ENCODE measurements around the gene CRACDL.

Gene CRACDL

GRCh38 chr2:98799375-98800329 lies 136.4 kb downstream of the CRACDL start:
- DNase-seq = no peak

GRCh38 chr2:98796775-98797544 lies 139.1 kb downstream of the CRACDL start:
- DNase-seq = no peak

DNA sequence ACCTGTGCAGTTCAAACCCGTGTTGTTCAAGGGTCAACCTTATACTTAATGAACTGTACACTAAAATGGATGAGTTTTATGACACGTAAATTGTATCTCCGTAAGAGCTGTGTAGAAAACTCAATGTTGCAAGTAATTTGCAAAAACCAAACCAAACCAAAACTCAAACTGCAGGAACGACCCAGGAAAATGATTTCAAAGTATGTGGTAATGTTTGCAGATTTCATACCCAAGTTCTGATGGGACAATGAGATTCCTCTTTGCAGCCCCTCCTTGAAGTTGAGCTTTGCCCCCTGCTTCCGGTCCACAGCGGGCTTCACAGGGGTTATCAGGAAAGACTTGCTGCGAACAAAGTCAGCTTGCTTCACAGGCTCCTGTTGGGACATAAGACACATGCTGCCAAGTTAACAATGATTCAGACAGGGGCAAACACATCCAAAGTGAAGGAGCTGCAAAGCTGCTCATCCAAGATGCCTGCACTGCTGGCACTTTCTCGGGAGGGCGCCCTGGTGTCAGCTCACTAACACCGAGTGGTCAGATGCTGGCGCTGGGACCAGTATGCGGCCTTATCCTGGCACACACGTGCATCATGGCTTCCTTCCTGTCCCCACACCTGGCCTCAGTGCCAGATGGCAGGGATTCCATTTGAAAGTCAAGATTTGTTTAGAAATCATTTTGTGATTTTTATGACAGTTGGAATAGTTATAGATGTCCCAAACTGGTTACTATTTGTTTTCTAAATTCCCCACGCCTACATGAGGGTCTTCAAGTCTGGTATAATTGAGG lies 139.9 kb downstream of the CRACDL start:
- no peak for DNase-seq

- no peak for DNase-seq
These were observed 141.9 kb downstream of the CRACDL start for GRCh38 chr2:98793897-98794830.

GRCh38 chr2:98793275-98793674 lies 142.8 kb downstream of the CRACDL start:
- DNase-seq = no peak

DNA sequence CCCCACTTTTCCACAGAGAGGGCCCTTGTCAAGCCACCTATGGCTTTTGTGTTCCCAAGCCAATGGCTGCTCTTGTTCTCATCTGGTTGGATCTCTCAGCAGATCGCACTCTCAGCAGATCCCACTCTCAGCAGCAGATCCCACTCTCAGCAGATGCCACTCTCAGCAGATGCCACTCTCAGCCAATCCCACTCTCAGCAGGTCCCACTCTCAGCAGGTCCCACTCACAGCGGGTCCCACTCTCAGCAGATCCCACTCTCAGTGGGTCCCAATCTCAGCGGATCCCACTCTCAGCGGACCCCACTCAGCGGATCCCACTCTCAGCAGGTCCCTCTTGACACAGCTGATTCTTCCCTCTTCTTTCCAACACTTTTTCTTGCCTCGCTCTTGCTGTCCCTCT lies 145.8 kb downstream of the CRACDL start:
- DNase-seq = no peak

DNA sequence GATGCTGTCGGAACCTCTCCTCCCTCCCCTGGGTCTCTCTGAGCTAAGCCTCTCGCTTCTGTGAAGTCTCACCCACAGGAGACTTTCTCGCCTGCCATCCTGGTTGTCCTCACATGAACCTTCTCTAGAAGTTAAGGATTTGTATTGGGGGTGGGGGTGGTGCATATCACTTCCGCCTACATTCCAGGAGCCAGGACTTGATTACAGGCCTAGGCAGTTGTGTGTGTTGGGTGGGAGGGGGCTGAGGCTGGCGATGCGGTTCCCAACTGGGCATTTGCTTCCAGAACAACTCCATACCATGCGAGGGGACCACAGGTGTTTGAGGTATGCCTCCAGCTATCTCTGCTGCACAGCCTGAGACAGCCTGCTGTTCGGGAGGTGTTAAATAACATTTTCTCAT lies 148.3 kb downstream of the CRACDL start:
- DNase-seq = no peak

DNA sequence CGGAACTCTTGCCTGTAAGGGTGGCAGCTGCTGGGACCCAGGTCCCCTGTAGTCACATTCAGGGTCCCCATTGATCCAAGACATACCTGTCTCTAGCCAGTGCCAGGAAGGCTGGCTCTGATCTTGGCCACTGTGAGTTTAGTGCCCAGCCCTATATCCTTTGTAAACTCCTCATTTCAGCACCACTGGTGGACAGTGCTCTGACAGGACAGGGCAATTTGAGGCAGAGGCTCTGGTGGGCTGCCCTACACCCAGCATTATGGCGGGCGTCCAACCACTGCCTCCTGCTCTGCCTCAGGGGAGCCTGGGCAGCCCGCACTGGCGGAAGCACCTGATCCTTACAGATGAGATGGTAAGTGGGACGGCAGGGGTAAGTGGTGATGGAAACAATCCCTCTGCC lies 149.8 kb downstream of the CRACDL start:
- no peak for DNase-seq

DNA sequence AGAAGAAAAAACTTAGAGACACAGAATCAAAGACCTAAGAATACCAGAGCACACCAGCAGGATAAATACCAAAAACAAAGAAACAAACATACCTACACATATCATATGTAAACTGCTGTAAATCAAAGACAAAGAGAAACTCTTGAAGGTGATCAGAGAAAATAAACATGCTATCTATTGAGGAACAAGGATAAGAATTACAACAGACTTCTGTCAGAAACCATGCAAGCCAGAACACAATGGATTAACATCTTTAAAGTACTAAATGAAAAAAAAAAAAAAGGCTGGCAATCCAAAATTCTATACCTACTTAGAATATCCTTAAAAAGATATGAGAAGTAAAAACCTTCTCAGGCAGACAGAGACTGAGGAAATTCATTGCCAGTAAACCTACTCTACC lies 153.5 kb downstream of the CRACDL start:
- no peak for DNase-seq

GRCh38 chr2:98781822-98782221 lies 154.2 kb downstream of the CRACDL start:
- no peak for DNase-seq

DNA sequence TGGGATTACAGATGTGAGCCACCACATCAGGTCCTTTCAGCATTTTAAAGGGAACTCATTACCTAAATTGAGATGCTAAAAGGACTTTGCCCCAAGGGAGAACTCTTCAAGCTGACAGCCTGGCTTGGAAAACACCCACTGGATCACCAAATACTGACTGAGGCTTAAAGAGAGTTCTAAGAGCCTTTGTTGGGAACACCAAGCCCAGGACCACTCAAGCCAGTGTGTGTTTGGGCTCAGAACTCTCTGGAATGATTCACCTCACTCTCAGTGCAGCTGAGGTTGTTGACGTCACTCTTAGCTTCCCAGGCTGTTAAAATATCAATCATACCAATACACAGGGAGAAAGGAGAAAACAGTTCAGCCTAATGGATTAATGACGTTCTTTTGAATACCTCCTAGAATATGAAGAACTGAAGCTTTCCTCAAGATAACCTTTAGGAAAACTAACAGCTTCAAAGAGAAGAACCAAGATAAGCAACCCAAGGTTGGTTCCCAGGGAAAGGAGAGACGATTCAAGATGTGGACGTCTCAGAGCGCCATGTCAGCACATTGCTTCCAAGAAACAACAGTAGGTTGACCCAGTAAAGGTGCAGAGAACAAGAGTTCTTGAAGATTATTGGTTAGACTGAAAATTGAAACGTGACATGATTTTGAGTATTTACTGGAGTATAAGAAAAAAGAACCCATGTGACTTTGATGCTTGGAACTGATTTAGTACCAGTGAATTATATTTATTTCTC lies 157.1 kb downstream of the CRACDL start:
- no peak for DNase-seq

DNA sequence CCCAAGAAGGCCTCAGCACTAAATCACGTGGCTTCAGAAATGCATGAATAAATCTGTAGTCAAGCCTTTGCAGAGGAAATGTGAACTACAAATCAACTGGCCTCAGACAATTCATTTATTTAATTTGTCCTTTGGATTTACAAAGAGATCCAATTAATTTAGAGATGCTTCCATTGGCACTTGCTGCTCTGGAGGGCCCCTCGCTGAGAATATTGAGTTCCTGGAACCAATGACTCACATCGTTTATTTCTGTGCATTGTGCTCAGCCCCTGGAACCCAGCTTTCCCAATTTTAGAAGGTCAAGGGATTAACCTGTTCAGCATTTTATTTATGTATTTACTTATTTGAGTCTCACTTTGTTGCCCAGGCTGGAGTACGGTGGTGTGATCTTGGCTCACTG lies 157.9 kb downstream of the CRACDL start:
- DNase-seq = no peak

DNA sequence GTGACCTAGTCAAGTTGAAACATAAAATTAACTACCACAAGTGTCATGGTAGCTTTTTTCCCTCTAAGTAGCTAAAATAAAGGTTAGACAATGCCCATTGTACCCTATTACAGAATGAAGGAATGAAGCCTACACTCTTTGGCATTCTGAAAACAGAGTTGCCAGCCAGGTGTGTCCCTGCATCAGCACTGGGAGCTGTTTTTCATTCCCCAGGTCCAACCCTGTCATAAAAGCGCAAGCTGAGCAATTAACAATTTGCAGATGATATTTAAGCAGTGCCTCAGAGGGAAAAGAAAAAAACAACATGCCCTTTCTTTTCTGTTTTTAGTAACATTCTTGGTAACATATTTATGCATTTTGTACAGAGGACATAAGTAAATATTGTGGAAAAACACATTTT lies 158.3 kb downstream of the CRACDL start:
- no peak for DNase-seq

- no peak for DNase-seq
These were observed 158.9 kb downstream of the CRACDL start for GRCh38 chr2:98777076-98777475.

DNA sequence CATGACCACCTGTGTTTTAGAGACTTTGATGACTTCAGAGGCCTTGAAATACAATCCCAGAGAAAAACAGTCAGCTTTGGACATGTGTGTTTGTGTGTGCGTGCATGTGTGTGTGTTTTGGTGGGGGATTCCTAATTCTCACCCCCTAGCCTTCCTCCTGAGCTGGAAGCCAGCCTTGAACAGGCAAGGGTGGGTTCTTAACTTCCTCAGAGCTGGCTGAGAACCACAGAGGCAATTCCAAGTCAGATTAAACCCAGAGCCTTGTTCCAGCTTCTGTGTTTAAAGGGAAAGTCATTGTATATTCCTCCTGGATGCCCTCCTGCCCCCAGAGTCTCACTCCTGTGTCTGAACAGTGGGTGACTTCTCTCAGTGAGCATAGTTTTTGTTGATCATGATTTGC lies 159.9 kb downstream of the CRACDL start:
- no peak for DNase-seq

- DNase-seq = no peak
These were observed 160.7 kb downstream of the CRACDL start for GRCh38 chr2:98775146-98775986.

DNA sequence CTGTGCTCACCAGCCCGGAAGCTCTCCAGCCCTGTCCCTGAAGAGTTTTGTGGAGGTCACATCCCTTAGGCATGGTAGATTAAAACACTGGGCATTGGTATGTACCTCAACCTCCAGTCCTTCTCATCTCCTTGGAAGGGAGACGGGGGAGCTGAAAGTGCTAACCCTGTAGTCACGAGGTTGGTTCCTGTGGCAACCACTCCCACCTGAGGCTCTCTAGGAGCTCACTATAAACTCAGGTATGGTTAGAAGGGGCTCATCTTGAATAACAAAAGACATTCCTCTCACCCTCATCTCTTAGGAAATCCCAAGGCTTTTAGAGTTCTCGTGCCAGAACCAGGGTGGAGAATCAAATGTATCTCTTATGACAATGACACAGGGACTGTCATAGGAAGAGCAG lies 162.1 kb downstream of the CRACDL start:
- DNase-seq = no peak

DNA sequence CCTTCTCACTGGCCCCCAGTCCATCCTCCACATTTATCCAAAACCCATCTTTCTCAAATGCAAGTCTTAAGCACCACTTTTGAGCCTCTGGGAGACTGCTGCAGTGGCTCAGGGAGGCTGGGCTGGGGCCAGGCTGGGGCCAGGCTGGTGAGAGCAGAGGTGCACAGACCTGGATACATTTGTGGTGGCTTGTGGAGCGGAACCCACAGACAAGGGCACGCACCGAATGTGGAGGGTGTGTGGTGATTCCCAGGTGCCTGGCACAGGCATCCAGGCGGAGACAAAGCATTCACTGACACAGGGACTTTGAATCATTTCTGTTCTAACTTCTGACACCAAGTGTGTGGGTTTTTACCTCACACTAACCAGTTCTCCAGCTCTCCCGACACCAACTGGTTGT lies 162.9 kb downstream of the CRACDL start:
- DNase-seq = no peak

DNA sequence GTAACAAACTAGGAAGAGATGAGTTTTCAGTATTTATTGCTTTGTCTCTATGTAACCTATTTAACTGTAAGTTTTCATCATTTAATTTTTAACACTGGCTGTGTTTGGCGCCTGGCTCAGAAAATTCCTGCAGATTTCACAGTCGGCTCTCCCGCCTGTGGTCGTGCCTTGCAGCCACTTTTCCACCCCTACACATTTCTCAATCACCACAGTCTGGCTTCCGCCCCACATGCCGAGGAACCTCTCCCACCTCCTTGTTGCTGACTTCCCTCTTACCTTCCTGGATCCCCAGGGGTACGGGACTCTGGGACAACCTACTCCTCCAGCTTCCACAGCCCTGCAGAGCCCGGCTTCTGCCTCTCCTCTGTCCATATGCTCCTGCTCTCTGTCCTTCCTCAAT lies 163.5 kb downstream of the CRACDL start:
- no peak for DNase-seq

- no peak for DNase-seq
These were observed 164.1 kb downstream of the CRACDL start for GRCh38 chr2:98771721-98772524.
